HG03432 (cell line): ENCODE results near the gene ANAPC4.

ENCODE experiments used
- ATAC-seq: cut with Tn5 transposase; IDR thresholded peaks from one replicate; pipeline ENCODE4 v1.9.1; 2021; ENCODE audit warnings: mild to moderate bottlenecking, moderate library complexity; ENCODE audit not compliant: unreplicated experiment

ANAPC4 gene

DNA sequence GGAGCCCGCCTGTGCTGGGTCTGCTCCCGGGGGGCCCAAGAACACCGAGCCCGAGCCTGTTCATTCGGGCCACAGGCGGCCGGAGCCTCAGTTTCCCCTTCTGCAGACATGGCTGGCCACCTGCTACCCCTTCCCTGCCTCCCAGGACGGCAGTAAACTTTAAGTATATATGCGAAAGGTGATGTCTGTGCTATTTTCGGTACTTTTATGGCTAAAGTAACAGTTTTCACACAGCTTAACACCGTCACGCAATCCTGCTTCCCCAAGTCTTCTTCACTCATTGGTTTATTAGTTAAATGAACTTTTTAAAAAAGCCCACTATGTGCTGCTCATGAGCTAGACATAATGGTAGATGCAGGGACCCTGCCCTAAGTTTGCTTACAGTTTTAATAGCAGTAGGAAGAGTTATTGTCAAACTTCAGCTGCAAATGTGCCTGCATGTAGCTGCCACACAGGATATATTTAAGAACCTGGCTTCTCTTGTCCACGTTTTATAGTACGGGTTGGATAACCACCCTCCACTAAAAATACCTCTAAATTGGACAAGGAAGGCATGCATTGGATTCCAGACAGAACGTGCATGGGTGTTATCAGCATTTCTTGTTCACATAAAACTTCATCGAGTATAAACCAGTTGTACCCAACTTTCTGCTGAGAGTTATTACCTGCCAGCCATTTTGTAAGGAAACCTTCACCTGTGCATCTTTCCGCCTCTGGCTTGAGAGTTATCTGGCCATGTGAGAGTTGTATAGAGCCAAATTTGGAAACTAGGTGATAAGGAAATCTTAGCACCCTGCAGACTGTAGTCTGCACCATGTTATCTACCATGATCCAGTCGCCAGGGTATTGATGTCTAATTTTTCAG, 741 bp downstream of the ANAPC4 start:
- ATAC-seq: peak; percentile 4

DNA sequence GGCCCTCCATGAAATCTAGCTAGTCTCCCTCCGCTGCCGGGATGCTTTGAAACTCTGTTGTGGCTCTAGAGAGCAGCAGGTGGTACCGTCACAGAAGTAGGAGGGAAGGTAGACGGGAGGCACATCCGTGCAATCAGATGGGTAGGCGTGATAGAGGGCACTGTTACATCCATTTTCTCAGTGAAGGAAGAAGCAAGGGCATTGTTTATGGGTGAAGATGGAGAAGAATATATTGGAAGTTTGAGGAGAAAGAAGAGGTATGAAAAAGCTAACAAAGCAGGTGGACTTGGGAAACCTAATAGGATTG, 1.3 kb downstream of the ANAPC4 start:
- no peak for ATAC-seq

DNA sequence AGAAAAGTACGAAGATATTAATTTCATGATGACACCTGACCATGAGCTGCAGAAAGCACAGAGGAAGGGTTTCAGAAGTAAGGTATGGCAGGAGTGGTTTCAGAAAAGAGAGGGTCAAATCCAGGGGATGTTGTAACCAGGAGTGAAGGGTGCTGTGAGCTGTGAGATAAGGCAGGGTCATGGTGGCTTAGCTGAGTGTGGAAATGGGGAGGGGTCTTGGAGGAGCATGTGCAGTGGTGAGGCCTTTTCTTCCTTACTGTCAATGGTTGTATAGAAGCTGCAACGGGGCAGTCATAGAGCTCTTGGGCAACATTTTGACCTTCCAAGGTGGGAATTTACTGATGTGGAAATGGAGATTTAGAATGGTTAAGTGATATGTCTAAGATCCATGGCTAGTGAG, 2.5 kb downstream of the ANAPC4 start:
- no peak for ATAC-seq

DNA sequence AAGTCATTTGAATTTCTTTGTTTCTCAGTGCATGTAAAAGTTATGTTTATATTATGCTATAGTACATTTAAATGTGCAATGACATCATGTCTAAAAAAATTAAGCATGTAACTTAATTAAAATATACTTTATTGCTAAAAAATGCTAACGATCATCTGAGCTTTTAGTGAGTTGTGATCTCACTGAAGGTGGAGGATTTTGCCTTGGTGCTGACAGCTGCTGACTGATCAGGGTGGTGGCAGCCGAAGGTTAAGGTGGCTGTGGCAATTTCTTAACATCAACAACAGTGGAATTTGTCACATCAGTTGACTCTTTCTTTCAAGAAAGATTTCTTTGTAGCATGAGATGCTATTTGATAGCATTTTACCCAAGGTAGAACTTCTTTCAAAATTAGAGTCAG, 6.6 kb downstream of the ANAPC4 start:
- ATAC-seq: no peak

DNA sequence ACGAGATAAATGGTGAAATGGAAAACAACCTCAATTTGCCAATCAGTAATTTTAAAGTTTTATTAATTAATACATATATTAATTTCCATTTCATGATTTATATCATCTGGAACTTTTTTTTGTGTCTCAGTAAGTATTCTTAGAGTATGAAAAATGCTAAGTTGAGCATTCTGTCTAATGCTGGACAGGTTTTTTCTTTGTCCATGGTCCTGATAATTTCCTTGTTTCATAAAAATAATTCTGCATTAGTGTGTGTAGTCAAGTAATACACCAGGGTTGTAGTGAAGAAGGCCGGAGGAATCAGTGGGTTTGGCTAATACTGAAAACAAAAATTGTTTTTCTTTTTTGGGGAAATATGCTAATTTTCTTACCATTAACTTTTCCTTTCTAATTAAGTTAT, 9.9 kb downstream of the ANAPC4 start:
- ATAC-seq: no peak

DNA sequence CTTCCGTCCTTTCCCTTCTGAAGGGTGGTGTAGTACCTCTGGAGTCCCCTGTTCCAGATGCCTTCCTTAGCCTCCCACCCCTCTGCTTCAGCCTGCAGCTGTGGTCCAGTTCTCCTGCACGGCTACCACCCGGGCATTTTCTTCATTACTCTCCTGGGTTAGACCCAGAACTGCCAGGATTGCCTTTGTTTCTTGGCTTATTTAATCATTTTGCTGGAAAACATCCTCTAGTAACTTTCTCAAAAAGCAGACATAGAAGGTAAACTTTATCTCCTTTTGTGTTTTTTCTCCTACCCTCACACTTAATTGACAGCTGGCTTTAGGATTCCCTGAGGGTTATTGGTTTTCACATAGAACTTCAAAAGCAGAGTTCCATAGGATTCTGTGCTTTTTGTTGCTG, 20.2 kb downstream of the ANAPC4 start:
- no peak for ATAC-seq

DNA sequence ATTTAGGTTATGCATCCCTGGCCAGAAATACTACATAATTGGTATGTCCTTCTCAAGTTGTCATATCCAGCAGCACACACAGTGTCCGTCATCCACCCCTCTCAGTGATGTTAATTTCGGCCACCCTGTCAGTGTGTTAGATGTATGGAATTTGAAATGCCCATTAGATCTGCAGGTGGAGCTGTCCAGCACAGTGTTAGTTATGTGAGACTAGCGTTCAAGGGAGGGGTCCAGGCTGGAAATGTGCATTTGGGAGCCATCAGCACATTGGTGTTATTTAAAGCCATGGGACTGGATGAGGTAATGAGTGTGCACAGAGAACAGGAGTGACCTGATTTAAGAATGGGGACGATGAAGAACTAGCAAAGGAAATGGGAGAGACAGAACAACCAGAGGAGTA, 22.4 kb downstream of the ANAPC4 start:
- no peak for ATAC-seq

DNA sequence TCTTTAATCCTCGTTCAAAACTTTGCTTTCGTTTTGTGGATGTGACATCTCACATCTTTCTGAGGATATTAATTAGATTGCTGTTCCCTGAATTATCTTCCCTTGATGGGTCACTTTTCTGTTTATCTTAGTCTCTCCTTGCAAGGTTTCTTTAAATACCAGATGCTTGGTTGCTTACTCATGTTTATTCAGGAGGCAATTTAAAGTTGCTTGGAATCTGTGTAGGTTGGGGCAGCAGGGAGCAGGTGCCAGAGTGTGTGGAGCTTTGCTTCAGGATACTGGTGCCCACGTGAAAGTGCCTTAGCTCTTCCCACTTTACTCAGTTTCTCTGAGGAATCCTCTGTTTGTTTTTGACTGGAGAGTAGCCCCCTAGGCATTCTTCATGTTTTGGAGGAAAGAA, 24.0 kb downstream of the ANAPC4 start:
- ATAC-seq: no peak

DNA sequence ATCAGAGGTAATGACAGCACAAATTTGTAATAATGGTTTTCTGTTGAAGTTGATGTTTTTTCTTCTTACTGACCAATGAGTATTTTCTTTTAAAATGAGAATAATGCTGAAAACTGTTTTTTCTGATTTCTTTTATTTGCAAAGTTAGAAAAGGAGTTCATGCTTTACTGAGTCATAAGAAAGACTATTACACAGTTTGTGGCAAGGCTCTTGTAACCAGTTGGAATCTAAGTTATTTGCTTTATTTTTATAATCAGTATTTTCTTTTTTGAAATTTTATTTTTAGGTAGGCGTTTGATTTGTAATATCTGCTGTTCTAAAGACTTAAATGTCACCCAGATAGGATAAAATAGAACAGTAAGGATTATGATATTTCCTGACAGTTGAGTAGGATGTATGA, 25.5 kb downstream of the ANAPC4 start:
- no peak for ATAC-seq

DNA sequence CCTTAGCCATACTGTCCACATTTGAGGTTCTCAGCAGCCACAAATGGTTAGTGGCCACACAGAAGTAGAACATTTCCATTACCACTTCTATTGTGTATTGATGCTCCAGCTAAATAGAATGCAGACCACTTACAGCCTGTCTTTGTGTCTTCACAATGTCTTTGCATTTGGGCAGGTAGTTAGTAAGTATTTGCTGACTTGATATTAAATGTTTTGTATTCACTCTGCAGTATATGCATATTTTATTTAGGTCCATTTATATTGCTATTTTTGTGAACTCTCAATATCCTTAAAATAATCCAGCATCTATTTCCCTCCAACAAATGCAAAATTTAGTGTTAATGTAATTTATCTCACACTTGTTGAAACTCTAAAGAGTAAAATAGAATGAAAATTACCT, 26.6 kb downstream of the ANAPC4 start:
- no peak for ATAC-seq

DNA sequence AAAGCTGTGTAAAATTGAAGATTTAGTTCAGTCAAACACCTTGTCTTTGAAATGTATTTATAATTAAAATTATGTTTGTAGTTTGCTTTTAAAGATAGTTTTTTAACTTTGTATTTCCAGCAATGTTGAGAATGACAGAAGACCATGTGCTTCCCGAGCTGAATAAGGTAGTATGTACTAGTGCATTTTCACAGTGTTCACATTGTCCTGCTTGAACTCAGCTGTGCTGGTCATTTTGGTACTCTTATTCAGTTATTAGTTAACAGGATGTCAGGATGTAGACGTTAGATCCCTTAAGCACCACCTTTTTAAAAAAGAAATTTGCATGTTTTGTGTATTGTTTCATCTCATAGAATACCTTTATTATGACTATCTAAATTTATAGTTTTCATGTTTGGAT, 28.4 kb downstream of the ANAPC4 start:
- ATAC-seq: no peak

DNA sequence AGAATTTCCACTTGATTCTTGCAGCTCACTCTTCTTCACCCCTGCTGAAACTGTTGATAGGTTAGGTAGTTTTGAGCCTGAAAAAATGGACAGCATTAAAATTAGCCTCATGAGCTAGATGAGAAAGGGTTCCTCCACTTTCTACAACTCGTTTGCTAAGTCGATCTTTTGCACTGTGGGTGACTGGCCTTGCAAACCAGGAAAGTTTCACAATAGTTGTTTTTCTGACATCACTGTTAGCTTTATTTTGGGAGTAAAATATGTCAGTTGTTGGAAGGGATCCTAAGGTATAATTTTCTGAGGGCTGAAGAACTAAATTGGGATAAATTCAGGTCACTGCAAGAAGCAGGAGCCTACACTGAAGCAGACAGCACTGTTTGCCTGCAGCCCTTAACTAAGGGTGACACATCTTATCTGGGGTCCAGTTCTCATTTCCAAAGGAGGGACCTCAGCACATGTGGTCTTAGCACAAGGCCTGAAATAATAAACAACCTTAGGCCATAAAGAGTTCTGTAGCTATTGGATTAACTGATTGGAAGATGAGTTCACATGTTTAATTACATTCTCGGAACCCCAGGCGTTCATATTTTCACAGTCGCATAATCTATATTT, 29.1 kb downstream of the ANAPC4 start:
- ATAC-seq: no peak

DNA sequence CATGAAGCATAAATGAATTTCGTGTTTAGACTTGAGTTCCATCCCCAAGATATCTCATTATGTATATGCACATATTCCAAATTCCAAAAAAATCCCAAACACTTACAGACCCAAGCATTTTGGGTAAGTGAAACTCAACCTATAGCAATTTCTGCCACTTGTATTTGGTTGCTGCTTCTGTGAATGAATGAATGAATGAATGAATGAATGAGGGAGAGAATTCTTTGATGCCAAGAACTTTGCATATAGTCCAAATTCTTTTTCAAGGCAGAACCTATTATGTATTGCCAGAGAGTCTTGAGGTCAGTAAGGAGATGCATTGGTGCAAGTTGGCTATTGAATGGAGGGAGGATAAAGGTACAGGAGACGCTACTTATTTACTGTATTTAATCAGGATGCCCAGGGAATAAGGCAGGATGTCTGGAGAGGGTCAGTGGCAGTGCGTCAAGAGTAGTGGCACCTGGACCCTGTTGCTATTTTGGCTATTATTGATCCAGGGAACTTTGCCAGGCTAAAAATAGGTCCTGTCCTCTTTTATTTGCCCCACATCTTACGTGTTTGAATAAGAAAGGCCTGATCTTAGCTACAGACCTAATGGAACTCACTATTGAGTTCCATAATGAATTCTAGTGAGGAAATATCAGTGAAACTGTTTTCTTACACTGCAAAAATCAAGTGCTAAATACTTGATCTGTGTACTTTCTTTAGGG, 33.9 kb downstream of the ANAPC4 start:
- ATAC-seq: no peak

DNA sequence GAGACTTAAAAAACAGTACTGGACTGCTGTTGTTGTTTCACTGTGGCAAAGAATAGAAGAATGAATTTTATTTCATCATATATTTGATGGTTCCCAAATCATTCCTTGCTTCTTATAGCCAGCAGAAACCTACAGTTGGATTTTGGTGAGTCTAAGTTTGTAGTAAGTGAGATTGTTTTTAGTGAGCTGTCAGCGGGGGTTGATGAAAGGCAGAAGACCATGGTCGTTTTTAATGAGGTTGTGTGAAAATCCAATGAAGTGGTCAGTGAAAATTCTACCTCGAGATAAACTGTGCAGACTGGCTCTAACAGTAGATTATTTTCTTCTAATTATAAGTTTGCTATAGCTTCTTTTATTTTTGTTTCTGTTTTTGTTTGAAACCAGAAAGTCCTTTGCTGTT, 36.2 kb downstream of the ANAPC4 start:
- ATAC-seq: no peak

DNA sequence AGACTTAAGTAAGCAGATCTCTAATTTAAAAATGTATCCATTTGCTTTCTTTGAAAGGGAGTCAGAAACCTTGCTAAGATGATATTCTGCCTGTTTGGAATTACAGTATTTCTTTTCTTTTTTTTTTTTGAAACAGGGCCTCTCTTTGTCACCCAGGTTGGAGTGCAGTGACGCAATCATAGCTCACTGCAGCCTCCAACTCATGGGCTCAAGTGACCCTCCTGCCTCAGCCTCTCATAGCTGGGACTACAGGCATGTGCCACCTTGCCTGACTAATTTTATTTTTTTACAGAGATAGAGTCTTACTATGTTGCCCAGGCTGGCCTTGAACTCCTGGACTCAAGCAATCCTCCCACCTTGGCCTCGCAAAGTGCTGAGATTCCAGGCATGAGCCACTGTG, 40.0 kb downstream of the ANAPC4 start:
- no peak for ATAC-seq

DNA sequence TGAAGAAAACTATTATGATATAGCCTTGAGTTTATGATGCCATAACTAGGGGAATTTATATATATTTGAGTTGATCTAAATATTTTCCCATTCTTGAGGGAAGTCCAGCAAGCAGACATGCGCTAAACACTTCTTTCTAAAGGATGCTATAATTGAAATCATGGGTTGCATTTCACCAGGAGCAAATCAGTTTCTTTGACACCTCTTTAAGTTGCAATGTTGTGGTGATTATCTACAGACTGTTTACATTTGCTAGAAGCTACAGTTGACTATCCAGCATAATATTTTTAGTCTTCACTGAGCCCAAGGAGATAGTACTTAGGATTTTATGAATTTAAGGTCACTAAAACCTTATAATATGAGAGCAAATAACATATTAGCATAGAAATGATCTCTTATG, 43.9 kb downstream of the ANAPC4 start:
- no peak for ATAC-seq

DNA sequence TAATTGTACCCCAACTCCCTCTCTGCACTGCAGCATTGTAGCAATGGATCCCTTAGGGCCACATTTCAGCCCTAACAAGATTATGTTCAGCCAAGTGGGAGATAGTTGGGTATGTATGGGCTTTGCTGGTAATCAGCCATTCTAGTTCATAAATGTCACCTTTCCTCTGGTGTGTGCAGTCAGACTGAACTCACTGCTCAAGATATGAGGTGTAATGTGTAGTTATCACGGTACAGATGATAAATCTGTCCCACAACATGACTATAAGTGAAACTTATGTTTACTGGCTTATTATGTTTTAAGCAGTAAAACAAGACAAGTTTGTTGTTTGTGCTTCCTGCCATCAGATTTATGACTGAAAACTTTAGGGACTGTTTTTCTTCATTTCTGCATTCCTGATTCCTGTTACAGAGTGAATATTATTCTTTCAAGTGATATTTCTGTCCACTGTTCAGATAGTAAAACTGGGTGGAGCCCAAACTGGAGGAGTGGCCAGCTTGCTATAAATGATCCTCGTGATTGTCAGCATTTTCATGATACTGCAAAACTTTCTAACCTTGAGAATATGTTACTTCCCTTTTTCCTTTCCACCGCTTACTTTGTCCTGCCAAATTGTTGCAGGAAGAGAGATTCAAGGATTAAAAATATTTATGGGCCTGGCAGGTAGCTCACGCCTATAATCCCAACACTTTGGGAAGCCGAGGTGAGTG, 44.9 kb downstream of the ANAPC4 start:
- ATAC-seq: peak; percentile 55

DNA sequence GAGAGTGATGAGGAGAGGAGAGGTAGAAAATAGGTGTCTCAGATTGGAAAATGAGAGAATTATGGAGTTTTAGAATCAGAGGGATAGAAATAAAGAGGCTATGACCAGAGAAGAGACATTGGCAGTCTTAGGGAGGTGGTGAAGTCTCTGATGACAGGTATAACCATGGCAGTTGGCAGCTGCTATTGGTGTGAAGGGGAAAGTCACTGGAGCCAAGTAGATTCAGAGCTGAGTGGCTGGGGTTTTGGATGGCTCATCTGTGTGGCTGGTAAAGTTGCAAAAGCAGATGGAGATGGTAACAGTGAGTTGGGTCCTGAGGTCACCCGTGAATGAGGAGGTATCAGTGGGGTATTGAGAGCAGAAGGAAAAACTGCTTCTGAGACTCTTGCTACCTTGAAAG, 46.5 kb downstream of the ANAPC4 start:
- no peak for ATAC-seq

DNA sequence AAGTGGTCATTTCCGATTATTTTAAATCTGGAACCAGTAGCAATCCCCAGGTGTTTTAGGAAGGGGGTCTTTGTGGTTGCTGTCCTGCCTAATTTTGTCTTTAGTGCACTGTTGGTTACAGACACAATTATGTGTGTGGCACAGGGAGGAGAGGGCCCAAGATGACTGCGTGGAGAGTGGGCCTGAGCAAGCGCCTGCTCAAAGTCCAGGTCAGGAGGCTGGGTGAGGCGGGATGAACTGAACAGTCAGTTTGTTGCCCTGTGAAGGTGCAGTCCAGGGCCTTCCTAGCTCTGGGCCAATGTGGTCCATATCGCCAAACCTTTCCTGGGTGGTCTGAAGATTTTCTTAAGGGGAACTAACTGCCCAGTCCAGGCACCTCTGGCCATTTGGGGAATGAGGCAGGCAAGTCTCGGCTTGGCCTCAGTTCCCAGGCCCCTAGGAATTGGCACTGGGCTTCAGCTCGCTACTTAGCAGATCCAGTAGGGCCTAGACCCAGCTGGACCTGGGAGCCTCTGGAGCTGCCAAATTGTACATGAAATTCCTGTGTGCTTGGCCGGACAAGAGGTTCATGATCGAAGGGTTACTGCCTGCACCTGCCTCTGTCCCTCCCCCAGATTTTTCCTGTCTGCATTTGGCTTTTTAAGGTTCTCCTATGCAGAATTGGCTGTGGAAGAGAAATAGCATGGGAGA, 47.6 kb downstream of the ANAPC4 start:
- no peak for ATAC-seq

DNA sequence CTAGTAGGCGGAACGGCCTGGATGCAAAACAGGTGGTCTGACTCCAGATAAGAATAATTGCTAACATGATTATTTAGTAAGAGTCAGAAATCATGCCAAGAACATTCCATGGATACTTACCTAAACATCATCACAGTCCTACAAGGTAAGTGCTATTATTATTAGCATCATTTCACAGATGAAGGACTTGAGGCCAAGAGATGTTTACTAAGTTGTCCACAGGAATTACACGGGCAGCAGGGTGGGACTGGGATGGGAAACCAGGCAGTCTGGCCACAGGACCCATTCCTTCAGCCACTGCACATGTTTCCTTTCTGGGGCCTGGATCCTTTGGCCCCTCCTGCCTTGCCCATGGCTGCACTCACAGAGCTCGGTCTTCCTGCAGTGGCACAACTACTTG, 48.3 kb downstream of the ANAPC4 start:
- no peak for ATAC-seq

DNA sequence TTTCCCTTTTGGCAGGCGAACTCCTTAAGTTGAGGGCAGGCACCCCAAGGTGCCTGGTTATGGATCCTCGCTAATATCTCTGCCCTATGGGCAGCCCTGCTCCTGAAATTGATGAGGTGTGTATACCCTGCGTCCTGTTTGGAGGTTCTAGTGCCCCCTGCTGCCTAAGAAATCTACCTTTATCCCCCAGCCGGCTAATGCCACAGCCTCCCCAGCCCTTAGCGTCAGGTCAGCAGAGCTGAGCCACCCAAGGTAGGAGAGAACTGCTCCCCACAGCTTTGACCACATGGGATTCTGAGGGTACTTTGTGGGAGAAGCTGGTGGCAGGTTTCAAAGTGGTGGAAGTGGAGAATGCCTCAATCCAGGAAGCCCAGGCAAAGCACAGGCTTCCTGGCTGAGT, 50.8 kb downstream of the ANAPC4 start:
- no peak for ATAC-seq
